A204.1 (cell line): ENCODE results near the gene LHFPL6.

Source experiments
- FAIRE-seq: peaks from 2 replicates; lab custom pipeline; 2012; peaks lifted over from hg19 to GRCh38; lab: Jason Lieb, UNC

Gene LHFPL6

GRCh38 chr13:39590466-39591036 is 12.4 kb downstream of the LHFPL6 start:
- FAIRE-seq, result no peak

DNA sequence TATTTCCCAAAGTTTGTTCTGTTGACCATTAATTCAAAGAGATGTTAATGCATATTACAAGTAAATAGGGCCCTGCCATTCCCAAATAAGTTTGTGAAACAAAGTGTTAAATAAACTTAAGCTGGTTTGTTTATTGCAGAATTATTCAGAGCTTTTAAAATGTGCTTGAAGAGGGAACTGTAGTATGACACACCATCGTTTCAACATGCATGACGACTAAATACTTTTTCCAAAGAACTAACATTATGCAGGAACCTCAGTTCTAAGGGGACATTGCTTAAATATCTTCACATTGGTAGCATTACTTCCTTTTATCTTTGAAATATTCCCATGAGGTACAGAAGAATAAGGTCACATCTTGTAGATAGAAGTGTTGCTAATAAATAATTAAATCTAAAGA is 14.6 kb downstream of the LHFPL6 start:
- no peak for FAIRE-seq

DNA sequence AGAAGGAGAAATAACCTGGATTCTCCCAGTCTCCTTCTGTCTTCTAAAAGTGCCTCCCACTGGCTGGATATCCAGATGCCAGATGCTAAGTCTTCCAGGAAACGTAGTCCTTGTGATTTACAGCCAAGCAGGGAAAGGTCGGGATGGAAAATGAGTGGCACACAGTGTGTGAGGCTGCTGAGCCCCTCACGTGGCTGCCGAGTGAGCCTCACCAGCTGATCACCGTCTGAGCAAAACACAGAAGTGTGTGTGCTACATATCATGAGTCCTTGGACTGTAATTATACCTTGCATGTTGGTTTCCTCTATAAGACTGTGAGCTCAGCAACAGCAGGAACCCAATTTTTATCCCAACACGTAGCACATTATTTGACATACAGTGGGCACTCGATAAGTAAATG is 15.1 kb downstream of the LHFPL6 start:
- FAIRE-seq, result no peak

DNA sequence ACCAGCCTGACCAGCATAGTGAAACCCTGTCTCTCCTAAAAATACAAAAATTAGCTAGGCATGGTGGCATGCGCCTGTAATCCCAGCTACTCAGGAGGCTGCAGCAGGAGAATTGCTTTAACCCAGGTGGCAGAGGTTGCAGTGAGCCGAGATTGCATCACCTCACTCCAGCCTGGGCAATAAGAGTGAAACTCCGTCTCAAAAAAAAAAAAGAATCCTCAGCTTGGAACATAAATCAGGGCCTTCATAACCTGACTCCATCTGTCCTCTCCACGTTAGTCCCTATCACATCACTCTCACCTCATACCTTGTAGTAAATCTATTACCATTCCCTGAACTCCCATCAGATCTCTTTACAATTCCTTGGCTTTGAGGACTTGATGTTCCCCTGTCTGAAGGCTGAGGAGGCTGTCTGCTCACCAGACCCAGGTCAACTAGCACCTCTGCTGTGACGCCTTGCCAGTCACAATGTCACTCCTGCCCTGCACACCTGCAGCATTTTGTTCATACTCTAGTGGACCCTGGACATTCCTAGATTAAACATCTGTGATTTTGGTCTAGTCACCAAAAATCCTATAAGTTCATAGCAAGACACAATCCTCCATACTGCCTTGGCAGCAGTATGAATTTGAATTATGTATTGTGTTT is 15.9 kb downstream of the LHFPL6 start:
- FAIRE-seq, result no peak

GRCh38 chr13:39586151-39586550 is 16.8 kb downstream of the LHFPL6 start:
- FAIRE-seq, result no peak

GRCh38 chr13:39585219-39585618 is 17.8 kb downstream of the LHFPL6 start:
- FAIRE-seq, result no peak

- FAIRE-seq, result no peak
Measured at GRCh38 chr13:39580881-39581575, 22.0 kb downstream of the LHFPL6 start.

DNA sequence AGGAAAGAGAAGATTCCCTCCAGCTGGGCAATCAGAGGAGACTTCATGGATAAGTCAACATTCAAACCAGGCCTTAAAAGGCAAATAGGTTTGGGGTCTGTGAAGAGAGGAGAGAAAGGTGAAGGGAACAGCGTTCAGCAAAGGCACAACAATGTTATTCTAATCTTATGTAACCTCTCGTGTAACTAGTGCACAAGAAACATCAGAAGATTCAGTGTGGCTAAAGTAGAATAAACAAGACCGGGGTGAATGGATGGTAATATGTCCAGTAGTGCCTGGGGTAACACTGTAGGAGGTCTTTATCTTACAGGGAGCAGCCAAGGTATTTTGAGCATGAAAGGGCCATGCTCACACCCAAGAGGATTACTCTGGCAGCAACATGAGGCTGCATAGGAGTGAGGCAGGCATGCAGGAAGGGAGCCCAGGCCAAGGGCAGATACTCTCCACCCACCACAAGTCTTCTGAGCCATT is 24.1 kb downstream of the LHFPL6 start:
- FAIRE-seq, result no peak

DNA sequence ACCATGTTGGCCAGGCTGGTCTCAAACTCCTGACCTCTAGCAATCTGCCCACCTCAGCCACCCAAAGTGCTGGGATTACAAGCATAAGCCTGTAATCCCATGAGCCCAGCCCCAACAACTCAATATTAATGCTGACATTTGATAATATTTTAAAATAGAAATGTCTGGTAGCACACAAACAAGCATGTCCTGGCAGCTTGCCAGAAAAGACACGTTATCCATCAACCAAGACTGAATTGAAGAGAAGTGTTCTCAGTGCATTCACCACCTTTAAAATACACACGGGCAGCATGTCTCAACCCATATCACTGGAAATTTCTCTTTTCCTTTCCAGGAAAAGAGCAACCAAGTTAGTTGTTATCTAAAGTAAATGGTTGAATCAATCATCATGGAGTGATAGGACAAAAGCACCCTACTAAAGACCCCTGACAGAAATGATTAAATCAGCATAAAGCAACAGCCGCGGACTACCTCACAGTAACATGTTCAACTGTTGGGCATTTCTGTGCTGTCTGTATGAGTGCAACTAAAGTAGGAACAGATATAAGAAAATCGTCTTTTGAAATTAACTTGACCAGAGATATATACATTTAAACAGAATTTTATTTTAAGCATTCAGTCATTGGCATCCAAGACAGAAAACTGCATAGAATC is 25.0 kb downstream of the LHFPL6 start:
- FAIRE-seq, result no peak

DNA sequence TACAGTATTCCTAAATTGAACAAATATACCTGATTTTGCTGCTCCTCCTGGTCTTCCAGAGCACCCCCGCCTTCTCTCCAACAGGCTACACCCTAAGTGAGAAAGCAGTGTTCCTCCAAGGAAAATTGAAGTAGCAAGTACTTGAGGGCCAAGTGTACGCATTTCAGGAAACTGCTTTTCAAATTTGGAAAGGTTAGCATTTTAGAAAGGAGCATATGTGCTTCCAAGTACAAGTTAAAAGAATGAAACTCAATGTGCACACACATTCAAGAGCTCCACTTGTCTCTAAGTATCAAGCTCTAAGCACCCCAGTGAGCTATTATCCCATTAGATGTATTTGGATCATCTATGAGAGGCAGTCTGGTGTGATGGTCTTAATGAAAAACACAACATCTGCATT is 25.8 kb downstream of the LHFPL6 start:
- FAIRE-seq, result no peak

DNA sequence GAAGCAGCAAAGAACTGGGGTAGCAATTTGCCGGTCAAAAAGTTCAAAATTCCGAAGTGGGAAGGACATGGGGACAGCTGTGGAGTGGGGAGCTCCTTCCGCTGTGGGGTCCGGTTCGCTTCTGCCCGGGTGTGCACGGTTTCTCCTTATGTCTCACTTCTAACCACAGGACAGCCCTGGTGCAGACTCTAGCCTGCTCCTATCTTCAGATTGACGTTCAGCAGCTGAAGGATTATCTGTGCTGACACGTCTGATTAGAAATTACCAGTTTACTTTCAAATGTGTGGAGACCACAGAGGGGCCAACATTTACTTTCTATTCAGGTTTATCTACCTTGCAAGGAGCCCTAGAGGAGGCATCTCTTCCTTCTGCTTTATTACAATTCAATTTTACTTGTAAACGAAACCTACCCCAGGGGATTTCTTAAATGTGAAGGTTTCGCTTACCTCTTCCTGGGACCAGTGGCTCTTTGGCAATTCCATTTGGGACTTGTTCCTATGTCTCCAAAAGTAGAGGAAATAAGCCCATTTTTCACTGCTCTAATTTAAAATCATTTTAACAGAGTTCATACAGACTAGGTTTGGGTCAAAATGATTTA is 27.3 kb downstream of the LHFPL6 start:
- no peak for FAIRE-seq

GRCh38 chr13:39571502-39572092 is 31.4 kb downstream of the LHFPL6 start:
- no peak for FAIRE-seq

DNA sequence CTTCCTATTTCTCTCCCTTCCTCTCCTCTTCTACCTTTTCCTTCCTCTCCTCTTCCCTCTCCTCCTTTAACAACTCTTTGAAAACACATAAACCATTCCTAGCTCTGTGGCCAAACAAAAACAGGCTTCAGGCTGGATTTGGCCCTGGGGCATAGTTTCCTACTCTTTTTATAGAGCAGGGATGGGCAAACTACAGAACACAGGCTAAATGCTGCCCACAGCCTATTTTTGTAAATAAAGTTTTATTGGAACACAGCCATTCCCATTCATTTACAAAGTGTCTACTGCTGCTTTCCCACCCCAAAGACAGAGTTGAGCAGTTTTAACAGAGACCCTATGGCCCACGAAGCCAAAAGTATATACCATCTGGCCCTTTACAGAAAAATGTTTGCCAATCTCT is 35.4 kb downstream of the LHFPL6 start:
- FAIRE-seq, result no peak

GRCh38 chr13:39566216-39566869 is 36.6 kb downstream of the LHFPL6 start:
- no peak for FAIRE-seq

GRCh38 chr13:39565036-39565949 is 37.7 kb downstream of the LHFPL6 start:
- no peak for FAIRE-seq

DNA sequence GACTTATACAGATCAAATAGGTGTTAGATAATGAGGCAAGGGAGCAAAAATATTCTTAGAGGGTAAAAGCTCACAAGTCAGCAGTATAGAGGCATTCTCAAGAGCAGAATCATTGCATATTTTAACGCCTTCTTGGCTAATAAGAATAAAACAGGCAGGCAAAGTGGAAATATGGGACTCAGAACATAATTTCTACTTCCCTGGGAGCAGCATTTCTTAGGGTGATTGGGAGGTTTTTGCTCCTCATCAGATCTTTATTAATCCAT is 39.6 kb downstream of the LHFPL6 start:
- FAIRE-seq, result no peak

DNA sequence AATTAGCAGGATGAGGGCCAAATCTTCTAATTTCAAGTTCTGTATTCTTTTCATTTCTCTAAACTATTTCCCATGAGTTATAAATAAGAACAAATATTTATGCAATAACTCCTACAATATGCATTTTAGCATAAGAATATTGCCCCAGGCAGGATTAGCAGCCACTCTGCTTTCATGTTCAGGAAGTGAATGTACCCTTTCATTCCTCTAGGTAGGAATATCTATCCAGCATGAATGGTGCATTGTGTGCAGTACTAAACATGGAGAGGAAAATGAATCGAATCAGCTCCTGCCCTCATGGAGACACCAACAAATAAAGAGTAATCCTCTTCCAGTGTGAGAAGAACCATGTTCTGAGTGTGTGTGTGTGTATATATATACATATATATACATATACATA is 41.0 kb downstream of the LHFPL6 start:
- FAIRE-seq, result no peak

DNA sequence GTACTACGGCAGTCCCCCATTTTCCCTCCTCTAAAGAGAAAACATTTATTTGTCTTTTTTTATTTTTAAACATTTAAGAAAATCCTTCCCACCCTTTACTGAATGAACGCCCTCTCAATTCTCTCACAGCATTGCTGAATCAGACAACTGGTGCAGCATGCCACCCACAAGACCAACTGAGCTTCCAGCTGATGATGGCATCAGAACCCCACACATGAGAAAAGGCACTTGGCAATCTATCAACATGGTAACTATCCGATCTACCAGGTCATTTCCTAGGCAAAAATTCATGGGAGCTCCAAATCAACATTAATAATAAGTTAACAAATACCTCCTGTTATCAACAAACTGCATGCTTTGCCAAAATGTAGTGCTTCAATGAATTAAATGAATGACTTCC is 43.1 kb downstream of the LHFPL6 start:
- no peak for FAIRE-seq

- FAIRE-seq, result no peak
Measured at GRCh38 chr13:39557285-39557955, 45.6 kb downstream of the LHFPL6 start.

DNA sequence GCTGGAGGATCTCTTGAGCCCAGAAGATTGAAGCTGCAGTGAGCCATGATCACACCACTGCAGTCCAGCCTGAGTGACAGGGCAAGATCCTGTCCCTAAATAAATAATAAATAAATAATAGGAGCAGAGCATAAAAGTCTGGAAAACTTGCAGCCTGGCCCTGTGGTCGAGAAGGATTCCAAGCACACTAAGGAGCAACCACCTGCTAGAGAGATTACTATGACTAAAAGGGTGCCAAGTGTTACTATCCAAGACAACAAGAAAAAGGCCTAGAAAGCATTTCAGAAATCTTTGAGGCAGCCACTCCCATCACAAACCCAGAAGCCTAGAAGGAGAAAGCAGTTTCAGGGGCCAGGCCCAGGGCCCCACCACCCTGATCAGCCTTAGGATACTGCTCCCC is 46.1 kb downstream of the LHFPL6 start:
- FAIRE-seq, result no peak

GRCh38 chr13:39554371-39554770 is 48.6 kb downstream of the LHFPL6 start:
- no peak for FAIRE-seq
